ENCODE results near the gene ANTXR2.

- TF ChIP-seq, protein P1, sequence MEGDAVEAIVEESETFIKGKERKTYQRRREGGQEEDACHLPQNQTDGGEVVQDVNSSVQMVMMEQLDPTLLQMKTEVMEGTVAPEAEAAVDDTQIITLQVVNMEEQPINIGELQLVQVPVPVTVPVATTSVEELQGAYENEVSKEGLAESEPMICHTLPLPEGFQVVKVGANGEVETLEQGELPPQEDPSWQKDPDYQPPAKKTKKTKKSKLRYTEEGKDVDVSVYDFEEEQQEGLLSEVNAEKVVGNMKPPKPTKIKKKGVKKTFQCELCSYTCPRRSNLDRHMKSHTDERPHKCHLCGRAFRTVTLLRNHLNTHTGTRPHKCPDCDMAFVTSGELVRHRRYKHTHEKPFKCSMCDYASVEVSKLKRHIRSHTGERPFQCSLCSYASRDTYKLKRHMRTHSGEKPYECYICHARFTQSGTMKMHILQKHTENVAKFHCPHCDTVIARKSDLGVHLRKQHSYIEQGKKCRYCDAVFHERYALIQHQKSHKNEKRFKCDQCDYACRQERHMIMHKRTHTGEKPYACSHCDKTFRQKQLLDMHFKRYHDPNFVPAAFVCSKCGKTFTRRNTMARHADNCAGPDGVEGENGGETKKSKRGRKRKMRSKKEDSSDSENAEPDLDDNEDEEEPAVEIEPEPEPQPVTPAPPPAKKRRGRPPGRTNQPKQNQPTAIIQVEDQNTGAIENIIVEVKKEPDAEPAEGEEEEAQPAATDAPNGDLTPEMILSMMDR (IDR thresholded peaks at IDR 0.05), result no peak
- TF ChIP-seq POLR2A (IDR thresholded peaks at IDR 0.05; ENCODE audit: low read depth) (no peak), POLR2AphosphoS5 (IDR thresholded peaks at IDR 0.05) (no peak)
Observed at GRCh38 chr4:80076681-80077080, 3.7 kb upstream of the ANTXR2 start.

Data from esophagus muscularis mucosa (tissue), 3 donors.